ENCODE results near the gene HPS6.

HPS6 gene

GRCh38 chr10:102109166-102110116 is 44.3 kb downstream of the HPS6 start:
- no peak overlapping the region for H3K9ac ChIP-seq (ENCODE audit: low read depth, low read length)
- H3K27ac ChIP-seq (ENCODE audit: low read depth, low read length), result no peak overlapping the region
- no peak overlapping the region for H3K4me3 ChIP-seq (ENCODE audit: low read depth, low read length)
- H3K27me3 ChIP-seq (ENCODE audit: control insufficient read depth, insufficient read depth, low read length), result no peaks in the 10 kb centered on the region
- no peaks in the 10 kb centered on the region for H3K9me3 ChIP-seq (ENCODE audit: control insufficient read depth, insufficient read depth, low read length)
- peaks cover 68% of the 10 kb centered on the region for H3K36me3 ChIP-seq (ENCODE audit: control insufficient read depth, insufficient read depth, low read length)
- H3K4me1 ChIP-seq (ENCODE audit: control insufficient read depth, insufficient read depth, low read length), result peaks cover 17% of the 10 kb centered on the region

- H3K4me1 ChIP-seq (ENCODE audit: control insufficient read depth, insufficient read depth, low read length), result peaks cover 28% of the 10 kb centered on the region
- peaks cover 55% of the 10 kb centered on the region for H3K36me3 ChIP-seq (ENCODE audit: control insufficient read depth, insufficient read depth, low read length)
- H3K4me3 ChIP-seq (ENCODE audit: low read depth, low read length), result no peak overlapping the region
- no peak overlapping the region for H3K27ac ChIP-seq (ENCODE audit: low read depth, low read length)
- H3K27me3 ChIP-seq (ENCODE audit: control insufficient read depth, insufficient read depth, low read length), result no peaks in the 10 kb centered on the region
- H3K9me3 ChIP-seq (ENCODE audit: control insufficient read depth, insufficient read depth, low read length), result no peaks in the 10 kb centered on the region
- H3K9ac ChIP-seq (ENCODE audit: low read depth, low read length), result no peak overlapping the region
Measured at GRCh38 chr10:102111276-102111675, 46.1 kb downstream of the HPS6 start.

GRCh38 chr10:102112210-102112817 is 47.2 kb downstream of the HPS6 start:
- Histone ChIP-seq H3K27ac (ENCODE audit: low read depth, low read length) (no peak overlapping the region), H3K4me3 (ENCODE audit: low read depth, low read length) (peak overlapping the region; percentile 87; the same call in 1 of the 2 replicates)

GRCh38 chr10:102113261-102113955 is 48.3 kb downstream of the HPS6 start:
- Histone ChIP-seq H3K4me1 (ENCODE audit: control insufficient read depth, insufficient read depth, low read length) (peaks cover 50% of the 10 kb centered on the region), H3K27ac (ENCODE audit: low read depth, low read length) (peak overlapping the region; percentile 8), H3K9me3 (ENCODE audit: control insufficient read depth, insufficient read depth, low read length) (no peaks in the 10 kb centered on the region), H3K27me3 (ENCODE audit: control insufficient read depth, insufficient read depth, low read length) (no peaks in the 10 kb centered on the region), H3K36me3 (ENCODE audit: control insufficient read depth, insufficient read depth, low read length) (peaks cover 35% of the 10 kb centered on the region), H3K9ac (ENCODE audit: low read depth, low read length) (peak overlapping the region; percentile 71; the same call in 1 of the 2 replicates), H3K4me3 (ENCODE audit: low read depth, low read length) (peak overlapping the region; percentile 87)

More at GRCh38 chr10:102112210-102112817, 47.2 kb downstream of the HPS6 start:
- Histone ChIP-seq H3K9me3 (ENCODE audit: control insufficient read depth, insufficient read depth, low read length) (no peaks in the 10 kb centered on the region), H3K4me1 (ENCODE audit: control insufficient read depth, insufficient read depth, low read length) (peaks cover 39% of the 10 kb centered on the region), H3K27me3 (ENCODE audit: control insufficient read depth, insufficient read depth, low read length) (no peaks in the 10 kb centered on the region), H3K9ac (ENCODE audit: low read depth, low read length) (no peak overlapping the region), H3K36me3 (ENCODE audit: control insufficient read depth, insufficient read depth, low read length) (peaks cover 46% of the 10 kb centered on the region)

GRCh38 chr10:102113956-102114857 is 49.1 kb downstream of the HPS6 start:
- peaks cover 56% of the 10 kb centered on the region for H3K4me1 ChIP-seq (ENCODE audit: control insufficient read depth, insufficient read depth, low read length)
- H3K9me3 ChIP-seq (ENCODE audit: control insufficient read depth, insufficient read depth, low read length), result no peaks in the 10 kb centered on the region
- H3K36me3 ChIP-seq (ENCODE audit: control insufficient read depth, insufficient read depth, low read length), result peaks cover 27% of the 10 kb centered on the region
- H3K4me3 ChIP-seq (ENCODE audit: low read depth, low read length), result peak overlapping the region; percentile 87
- H3K9ac ChIP-seq (ENCODE audit: low read depth, low read length), result peak overlapping the region; percentile 71
- peak overlapping the region; percentile 91 for H3K27ac ChIP-seq (ENCODE audit: low read depth, low read length)
- H3K27me3 ChIP-seq (ENCODE audit: control insufficient read depth, insufficient read depth, low read length), result no peaks in the 10 kb centered on the region

GRCh38 chr10:102114861-102115618 is 49.9 kb downstream of the HPS6 start:
- Histone ChIP-seq H3K9me3 (ENCODE audit: control insufficient read depth, insufficient read depth, low read length) (no peaks in the 10 kb centered on the region), H3K27me3 (ENCODE audit: control insufficient read depth, insufficient read depth, low read length) (no peaks in the 10 kb centered on the region), H3K9ac (ENCODE audit: low read depth, low read length) (no peak overlapping the region), H3K27ac (ENCODE audit: low read depth, low read length) (peak overlapping the region; percentile 91), H3K4me3 (ENCODE audit: low read depth, low read length) (peak overlapping the region; percentile 49), H3K4me1 (ENCODE audit: control insufficient read depth, insufficient read depth, low read length) (peaks cover 56% of the 10 kb centered on the region), H3K36me3 (ENCODE audit: control insufficient read depth, insufficient read depth, low read length) (peaks cover 19% of the 10 kb centered on the region)

GRCh38 chr10:102115775-102116174 is 50.6 kb downstream of the HPS6 start:
- H3K4me3 ChIP-seq (ENCODE audit: low read depth, low read length), result peak overlapping the region; percentile 49

GRCh38 chr10:102116656-102117055 is 51.5 kb downstream of the HPS6 start:
- H3K27me3 ChIP-seq (ENCODE audit: control insufficient read depth, insufficient read depth, low read length), result no peaks in the 10 kb centered on the region
- H3K36me3 ChIP-seq (ENCODE audit: control insufficient read depth, insufficient read depth, low read length), result peaks cover 3% of the 10 kb centered on the region; the same call in 1 of the 2 replicates
- no peak overlapping the region for H3K9ac ChIP-seq (ENCODE audit: low read depth, low read length)
- peaks cover 58% of the 10 kb centered on the region for H3K4me1 ChIP-seq (ENCODE audit: control insufficient read depth, insufficient read depth, low read length)
- no peak overlapping the region for H3K4me3 ChIP-seq (ENCODE audit: low read depth, low read length)
- no peaks in the 10 kb centered on the region for H3K9me3 ChIP-seq (ENCODE audit: control insufficient read depth, insufficient read depth, low read length)
- peak overlapping the region; percentile 74 for H3K27ac ChIP-seq (ENCODE audit: low read depth, low read length)

More at GRCh38 chr10:102115775-102116174, 50.6 kb downstream of the HPS6 start:
- peak overlapping the region; percentile 91 for H3K27ac ChIP-seq (ENCODE audit: low read depth, low read length)
- no peaks in the 10 kb centered on the region for H3K27me3 ChIP-seq (ENCODE audit: control insufficient read depth, insufficient read depth, low read length)
- H3K36me3 ChIP-seq (ENCODE audit: control insufficient read depth, insufficient read depth, low read length), result peaks cover 11% of the 10 kb centered on the region
- no peaks in the 10 kb centered on the region for H3K9me3 ChIP-seq (ENCODE audit: control insufficient read depth, insufficient read depth, low read length)
- peaks cover 56% of the 10 kb centered on the region for H3K4me1 ChIP-seq (ENCODE audit: control insufficient read depth, insufficient read depth, low read length)
- no peak overlapping the region for H3K9ac ChIP-seq (ENCODE audit: low read depth, low read length)

Measured in HUES48 (cell line).